DMS53 (cell line): ENCODE results near the gene MEGF9.
"Not testable (repeated sequence)": the region's sequence is repeated elsewhere in the genome, so short reads cannot be mapped to it uniquely, and the experiment has no call there.

Experiments
- DNase-seq: peaks from one replicate; lab custom pipeline; 2025; lab: John Stamatoyannopoulos, UW

The MEGF9 gene

DNA sequence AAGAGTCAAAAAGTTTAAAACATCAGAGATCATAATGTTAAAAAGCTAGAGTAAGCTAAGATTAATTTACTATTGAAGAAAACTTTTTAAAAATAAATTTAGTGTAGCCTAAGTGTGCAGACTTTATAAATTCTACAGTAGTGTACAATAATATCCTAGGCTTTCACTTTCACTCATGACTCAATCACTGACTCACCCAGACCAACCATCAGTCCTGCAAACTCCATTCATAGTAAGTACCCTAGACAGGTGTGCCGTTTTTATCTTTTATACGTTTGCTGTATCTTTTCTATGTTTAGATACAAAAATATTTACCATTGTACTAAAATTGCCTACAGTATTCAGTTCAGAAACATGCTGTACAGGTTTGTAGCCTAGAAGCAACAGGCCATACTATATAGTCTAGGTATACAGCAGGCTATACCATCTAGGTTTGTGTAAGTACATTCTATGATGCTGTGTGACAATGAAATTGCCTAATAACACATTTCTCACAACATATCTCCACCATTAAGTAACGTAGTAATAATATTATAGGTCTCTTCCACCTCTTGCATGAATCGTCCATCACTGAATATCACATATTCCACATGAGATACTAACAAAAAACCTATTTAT is 59.2 kb downstream of the MEGF9 start:
- DNase-seq: peak; percentile 79

DNA sequence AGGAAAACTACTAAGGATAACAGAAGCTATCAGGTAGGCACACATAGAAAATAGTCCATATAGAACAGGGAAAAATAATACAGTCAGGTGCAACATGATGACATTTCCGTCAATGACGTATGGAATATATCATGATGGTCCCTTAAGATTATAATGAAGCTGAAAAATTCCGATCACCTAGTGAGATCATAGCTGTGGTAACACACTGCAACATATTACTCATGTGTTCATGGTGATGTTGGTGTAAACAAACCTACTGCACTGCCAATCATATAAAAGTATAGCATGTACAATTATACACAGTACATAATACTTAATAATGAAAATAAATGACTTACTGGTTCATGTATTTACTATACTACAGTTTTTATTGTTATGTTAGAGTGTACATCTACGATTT is 60.0 kb downstream of the MEGF9 start:
- peak; percentile 30 for DNase-seq

DNA sequence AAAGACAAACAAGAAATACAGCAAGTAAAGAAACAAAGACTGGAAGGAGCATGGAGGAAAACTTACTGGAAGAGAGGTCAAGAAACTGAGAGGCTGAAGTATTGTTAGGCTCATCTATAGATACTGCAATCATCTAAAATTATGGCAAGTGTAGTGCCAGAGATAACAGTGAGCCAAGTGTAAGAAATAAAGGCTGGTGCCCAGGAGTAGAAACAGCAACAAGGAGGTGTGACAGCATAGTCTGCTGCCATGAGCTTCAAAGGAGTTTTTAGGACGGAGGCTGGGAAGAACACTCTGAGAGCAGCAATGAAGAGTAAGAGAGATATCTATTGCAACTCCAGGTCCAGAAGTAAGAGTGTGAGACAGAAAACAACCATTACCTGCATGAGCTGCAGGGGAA is 60.5 kb downstream of the MEGF9 start:
- DNase-seq: no peak

DNA sequence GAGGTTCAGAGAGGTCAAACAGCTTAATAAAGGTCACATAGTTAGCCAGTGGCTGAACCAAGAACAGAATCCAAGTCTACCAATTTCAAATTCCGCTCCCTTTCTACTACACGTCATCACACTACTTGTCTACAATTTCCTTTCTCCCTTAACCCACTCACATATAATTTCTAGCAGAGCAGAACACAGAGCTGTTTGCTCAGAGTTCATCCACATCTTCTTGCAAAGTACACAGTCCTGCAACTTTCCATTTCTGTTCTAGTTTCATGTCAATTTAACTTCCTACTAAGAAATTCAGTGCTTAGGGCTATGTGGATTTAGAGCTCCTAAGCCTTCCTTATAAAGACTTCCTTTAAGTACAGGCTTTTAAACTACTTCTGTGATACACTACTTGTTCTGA is 61.3 kb downstream of the MEGF9 start:
- DNase-seq: no peak

GRCh38 chr9:120650352-120650751 is 63.9 kb downstream of the MEGF9 start:
- DNase-seq: no peak

DNA sequence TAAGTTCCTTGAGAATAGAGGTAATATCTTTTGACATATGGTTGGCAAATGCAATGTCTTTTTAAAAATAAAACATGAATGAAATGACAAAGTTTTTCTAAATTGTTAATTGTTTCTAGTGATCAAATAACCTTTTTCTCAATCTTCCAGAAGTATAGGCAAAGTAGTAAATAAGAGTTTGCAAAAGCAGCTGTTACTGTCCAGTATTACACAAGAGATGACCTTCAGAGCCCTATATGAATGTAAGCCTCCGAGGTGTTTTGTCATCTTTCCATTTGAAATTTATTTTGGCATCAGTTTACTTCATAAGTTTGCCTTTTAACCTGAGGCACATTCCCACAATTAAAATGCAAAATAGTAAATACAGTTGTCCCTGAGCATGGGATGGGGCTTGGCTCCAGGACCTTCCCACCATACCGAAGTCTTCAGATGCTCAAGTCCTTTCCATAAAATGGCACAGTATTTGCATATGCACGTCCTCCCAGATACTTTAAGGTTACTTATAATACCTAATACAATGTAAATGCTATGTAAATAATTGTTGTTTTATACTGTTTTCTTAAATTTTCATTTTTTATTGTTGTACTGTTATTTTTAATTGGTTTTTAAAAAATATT is 65.6 kb downstream of the MEGF9 start:
- no peak for DNase-seq

- DNase-seq: peak; percentile 96
Observed at GRCh38 chr9:120646948-120647347, 67.3 kb downstream of the MEGF9 start.

GRCh38 chr9:120645760-120646159 is 68.5 kb downstream of the MEGF9 start:
- no peak for DNase-seq

- DNase-seq: no peak
Observed at GRCh38 chr9:120643061-120643460, 71.2 kb downstream of the MEGF9 start.

GRCh38 chr9:120642129-120642770 is 72.0 kb downstream of the MEGF9 start:
- DNase-seq: peak; percentile 56

- DNase-seq: not testable (repeated sequence)
Observed at GRCh38 chr9:120640874-120641273, 73.4 kb downstream of the MEGF9 start.

GRCh38 chr9:120640380-120640779 is 73.9 kb downstream of the MEGF9 start:
- no peak for DNase-seq

DNA sequence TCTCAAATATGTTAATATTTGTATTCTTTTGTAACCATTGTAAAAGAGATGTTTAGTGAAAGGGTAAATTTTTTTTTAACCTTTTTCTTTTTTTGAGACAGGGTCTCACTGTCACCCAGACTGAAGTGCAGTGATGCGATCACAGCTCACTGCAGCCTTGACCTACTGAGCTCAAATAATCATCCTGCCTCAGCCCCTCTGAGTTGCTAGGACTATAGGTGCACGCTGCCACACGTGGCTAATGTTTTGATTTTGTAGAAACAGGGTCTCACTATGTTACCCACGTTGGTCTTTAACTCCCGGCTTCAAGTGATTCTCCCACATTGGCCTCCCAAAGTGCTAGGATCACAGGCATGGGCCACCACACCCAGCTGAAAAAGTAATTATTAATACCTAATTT is 76.4 kb downstream of the MEGF9 start:
- DNase-seq: no peak

DNA sequence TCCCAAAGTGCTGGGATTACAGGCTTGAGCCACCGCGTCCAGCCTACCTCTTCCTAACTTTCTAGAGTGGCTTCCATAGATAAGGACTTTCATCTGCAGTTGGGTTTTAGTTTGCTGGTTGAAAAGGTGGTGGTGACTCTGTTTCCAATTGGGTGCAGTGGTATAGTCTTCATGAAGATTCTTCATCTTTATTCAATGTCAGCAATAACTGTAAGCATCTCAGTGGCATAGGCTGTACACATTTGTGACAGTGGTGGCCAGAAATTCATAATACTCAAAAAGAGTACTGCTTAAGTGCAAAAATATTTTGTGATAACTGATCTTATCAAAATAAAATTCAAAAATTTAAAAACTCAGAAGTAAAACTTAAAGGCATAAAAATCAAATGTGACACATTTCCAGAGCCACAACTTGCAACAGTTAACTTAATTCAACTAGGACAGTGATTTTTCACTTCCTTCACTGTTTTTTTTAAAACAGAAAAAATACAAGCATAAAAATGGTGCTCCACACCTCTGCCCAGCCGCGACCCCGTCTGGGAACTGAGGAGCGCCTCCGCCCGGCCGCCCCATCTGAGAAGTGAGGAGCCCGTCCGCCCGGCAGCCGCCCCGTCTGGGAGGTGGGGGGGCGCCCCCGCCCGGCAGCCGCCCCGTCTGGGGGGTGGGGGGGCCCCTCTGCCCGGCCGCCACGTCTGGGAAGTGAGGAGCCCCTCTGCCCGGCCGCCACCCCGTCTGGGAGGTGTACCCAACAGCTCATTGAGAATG is 77.9 kb downstream of the MEGF9 start:
- DNase-seq: no peak

DNA sequence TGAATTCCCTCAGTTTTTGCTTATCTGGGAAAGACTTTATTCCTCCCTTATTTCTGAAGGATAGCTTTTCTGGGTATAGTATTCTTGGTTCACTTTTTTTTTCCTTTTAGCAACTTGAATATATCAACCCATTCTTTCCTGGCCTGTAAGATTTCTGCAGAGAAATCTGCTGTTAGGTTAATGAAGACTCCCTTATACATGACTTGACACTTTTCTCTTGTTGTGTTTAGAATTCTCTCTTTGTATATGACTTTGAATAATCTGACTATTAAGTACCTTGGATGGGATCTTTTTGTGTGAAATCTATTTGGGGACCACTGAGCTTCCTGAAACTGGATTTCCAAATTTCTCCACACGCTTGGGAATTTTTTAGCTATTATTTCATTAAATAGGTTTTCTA is 79.3 kb downstream of the MEGF9 start:
- DNase-seq: no peak

DNA sequence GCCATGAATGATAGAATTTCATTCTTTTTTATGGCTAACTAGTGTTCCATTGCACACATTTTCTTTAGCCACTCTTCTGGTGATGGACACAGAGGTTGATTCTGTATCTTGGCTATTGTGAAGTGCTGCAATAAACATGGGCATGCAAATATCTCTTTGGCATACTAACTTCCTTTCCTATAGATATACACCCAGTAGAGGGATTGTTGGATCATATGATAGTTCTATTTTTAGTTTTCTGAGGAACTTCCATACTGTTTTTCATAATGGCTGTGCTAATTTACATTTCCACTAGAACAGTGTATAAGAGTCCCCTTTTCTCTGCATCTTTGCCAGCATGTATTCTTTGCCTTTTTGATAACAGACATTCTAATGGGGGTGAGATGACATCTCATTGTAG is 83.9 kb downstream of the MEGF9 start:
- no peak for DNase-seq

DNA sequence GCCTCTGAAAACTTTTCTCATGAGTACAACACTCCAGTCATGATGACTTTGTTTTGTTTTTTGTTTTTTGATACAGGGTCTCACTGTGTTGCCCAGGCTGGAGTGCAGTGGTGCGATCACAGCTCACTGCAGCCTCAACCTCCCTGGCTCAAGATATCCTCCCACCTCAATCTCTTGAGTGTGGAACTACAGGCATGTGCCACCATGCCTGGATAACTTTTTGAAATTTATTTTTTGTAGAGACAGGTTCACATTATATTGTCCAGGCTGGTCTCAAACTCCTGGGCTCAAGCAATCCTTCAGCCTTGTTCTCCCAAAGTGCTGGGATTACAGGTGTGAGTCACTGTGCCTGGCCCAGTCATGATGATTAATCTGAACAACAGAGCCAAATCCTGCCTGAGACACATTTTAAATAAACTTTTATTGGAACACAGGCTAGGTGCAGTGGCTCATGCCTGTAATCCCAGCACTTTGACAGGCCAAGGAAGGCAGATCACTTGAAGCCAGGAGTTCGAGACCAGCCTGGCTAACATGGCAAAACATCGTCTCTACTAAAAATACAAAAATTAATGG is 85.3 kb downstream of the MEGF9 start:
- peak; percentile 26 for DNase-seq

DNA sequence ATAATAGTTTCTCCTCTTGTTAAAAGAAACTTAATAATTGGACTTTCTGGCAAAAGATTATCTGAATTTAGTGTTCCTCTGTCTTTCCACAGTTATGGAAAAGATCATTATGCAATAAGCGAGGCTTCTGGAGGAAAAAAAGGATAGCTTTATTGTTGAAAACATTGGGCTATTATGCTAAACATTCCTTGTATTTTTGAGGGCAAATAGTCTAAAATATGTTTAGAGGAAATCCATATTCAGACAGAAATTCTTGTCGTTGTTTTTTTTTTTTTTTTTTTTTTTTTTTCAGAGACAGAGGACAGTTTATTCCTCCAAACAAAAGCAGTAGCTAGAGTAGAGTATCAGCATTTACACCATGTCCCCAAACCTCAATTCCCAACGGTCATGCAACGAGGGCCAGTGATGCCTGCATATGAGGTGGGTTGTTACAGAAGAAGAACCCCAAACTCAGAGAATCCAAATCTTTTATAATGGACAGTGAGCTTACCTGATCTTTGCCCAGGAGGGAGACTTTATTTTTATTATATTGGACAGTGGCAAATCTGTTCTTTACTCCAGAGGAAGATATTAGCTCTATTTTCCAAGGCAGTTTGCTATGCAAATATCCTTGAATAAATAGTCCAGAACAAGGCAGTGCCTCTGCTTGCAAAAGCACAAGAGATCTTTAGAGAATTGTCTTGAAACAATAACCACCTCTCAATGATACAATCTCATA is 85.9 kb downstream of the MEGF9 start:
- DNase-seq: no peak

DNA sequence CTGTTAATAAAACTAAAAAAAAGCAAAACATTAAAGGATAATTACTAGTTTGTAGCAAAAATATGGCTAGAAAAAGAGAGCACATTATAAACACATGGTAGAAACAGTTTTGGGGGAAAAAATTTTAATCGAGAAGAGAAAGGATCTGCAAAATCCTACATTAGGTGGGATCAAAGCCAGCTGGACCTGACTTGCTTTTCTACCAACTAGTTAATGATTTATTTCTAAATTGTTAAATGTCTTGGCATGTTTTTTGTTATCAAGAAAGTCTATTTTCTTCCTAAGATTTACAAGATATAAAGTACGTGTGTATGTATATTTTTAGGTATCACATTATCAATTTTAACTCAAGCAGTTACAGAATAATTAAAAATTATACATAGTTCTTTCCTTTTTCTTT is 87.2 kb downstream of the MEGF9 start:
- DNase-seq: no peak

DNA sequence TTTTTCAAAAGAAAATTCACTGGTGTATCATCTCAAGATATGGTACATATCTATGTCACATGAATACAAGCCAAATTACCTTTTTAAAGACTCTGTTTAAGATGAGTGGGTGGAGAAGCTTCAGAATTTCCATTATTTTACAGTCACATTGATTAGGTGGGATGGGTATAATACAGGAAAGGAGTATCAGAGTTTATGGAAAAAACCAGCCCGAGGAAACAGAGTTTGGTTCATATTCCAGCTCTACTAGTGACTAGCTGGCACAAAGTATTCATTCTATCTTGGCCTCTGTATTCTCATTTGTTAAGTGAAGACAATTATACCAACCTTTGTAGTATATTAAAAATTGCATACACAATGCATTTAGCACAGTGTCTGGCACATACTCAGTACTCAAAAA is 87.8 kb downstream of the MEGF9 start:
- no peak for DNase-seq

- peak; percentile 50 for DNase-seq
Observed at GRCh38 chr9:120625222-120625621, 89.0 kb downstream of the MEGF9 start.

- no peak for DNase-seq
Observed at GRCh38 chr9:120622790-120623189, 91.5 kb downstream of the MEGF9 start.
